H1 (cell line): Measurements from ENCODE around the gene MGME1. TPM values are rescaled to one million over a fixed set of nuclear protein-coding genes. Genes with fewer than 3 reads are reported as not detected.

Experiments used
- CTCF ChIA-PET: fragments of 300-600 bp; sonication (Branson Sonifier 250); formaldehyde crosslinking; loops from one replicate; lab custom pipeline; 2021; ENCODE audit not compliant: partially characterized antibody; lab: Charles Lee
- POLR2A ChIA-PET: fragments of 300-600 bp; sonication (Branson Sonifier 250); formaldehyde crosslinking; loops from one replicate; lab custom pipeline; 2021; ENCODE audit warnings: inconsistent platforms; ENCODE audit not compliant: partially characterized antibody; lab: Charles Lee
- DNase-seq, 2 experiments: peaks; one replicate each; pipeline versions ENCODE4 v3.0.0 to v3.0.0-alpha.2; 2010 to 2022; ENCODE audit warnings: low spot score in 2 of 2, low read depth in 1 of 2, mixed read lengths in 1 of 2
- FAIRE-seq: peaks from 2 replicates; lab custom pipeline; 2011; peaks lifted over from hg19 to GRCh38; lab: Jason Lieb, UNC
- H2AFZ ChIP-seq: 2 replicates; pipeline ENCODE4 v1.8.1; 2012; ENCODE audit warnings: low read length, inconsistent platforms
- H2AK5ac ChIP-seq: 2 replicates; pipeline ENCODE4 v1.6.1; 2013; ENCODE audit warnings: low read depth, low read length
- H2BK120ac ChIP-seq: replicated peaks from 2 replicates; pipeline ENCODE3; 2013; ENCODE audit warnings: low read depth, low read length, inconsistent platforms
- H2BK12ac ChIP-seq: 2 replicates; pipeline ENCODE4 v1.6.1; 2013; ENCODE audit warnings: low read depth, low read length
- H2BK15ac ChIP-seq: 2 replicates; pipeline ENCODE4 v1.6.1; 2013; ENCODE audit warnings: low read length
- H2BK20ac ChIP-seq: 2 replicates; pipeline ENCODE4 v1.6.1; 2013; ENCODE audit warnings: low read length
- H2BK5ac ChIP-seq: 2 replicates; pipeline ENCODE4 v1.6.1; 2013; ENCODE audit warnings: low read depth, low read length
- H3K14ac ChIP-seq: 2 replicates; pipeline ENCODE4 v1.6.1; 2013; ENCODE audit warnings: inconsistent platforms; ENCODE audit not compliant: insufficient read length
- H3K18ac ChIP-seq: 2 replicates; pipeline ENCODE4 v1.6.1; 2013; ENCODE audit warnings: low read length; ENCODE audit errors: extremely low read depth
- H3K23ac ChIP-seq: 2 replicates; pipeline ENCODE4 v1.6.1; 2013; ENCODE audit warnings: inconsistent platforms; ENCODE audit not compliant: insufficient read length
- H3K23me2 ChIP-seq: 2 replicates; pipeline ENCODE4 v1.6.1; 2013; ENCODE audit warnings: low read depth, low read length
- H3K27ac ChIP-seq: 2 replicates; pipeline ENCODE4 v1.6.1; 2011; ENCODE audit warnings: low read depth, low read length, inconsistent platforms
- H3K27me3 ChIP-seq, 4 experiments: replicated peaks in 1 of 4; 1 replicate in 1 of 4; 2 replicates in 3 of 4; pipeline versions ENCODE4 v1.6.1 to v1.8.1; 2011 to 2013; ENCODE audit warnings: low read length in 3 of 4, mild to moderate bottlenecking in 3 of 4, inconsistent platforms in 2 of 4, mixed read lengths in 2 of 4, moderate library complexity in 1 of 4; ENCODE audit not compliant: control insufficient read depth in 3 of 4, insufficient read depth in 3 of 4; ENCODE audit errors: extremely low read depth in 1 of 4
- H3K36me3 ChIP-seq, 4 experiments: 2 replicates each; pipeline versions ENCODE4 v1.6.1 to v1.8.1; 2011 to 2013; ENCODE audit warnings: mild to moderate bottlenecking in 4 of 4, low read length in 3 of 4, moderate library complexity in 2 of 4, control low read depth in 1 of 4, inconsistent platforms in 1 of 4; ENCODE audit not compliant: insufficient read depth in 4 of 4, control insufficient read depth in 2 of 4
- H3K4ac ChIP-seq: replicated peaks from 2 replicates; pipeline ENCODE3; 2013; ENCODE audit warnings: low read length, low read depth, mixed read lengths, inconsistent platforms; ENCODE audit not compliant: insufficient read length
- H3K4me1 ChIP-seq, 4 experiments: replicated peaks in 1 of 4; 1 replicate in 1 of 4; 2 replicates in 3 of 4; pipeline versions ENCODE4 v1.6.1 to v1.8.1; 2011 to 2013; ENCODE audit warnings: low read length in 3 of 4, inconsistent platforms in 2 of 4, mixed read lengths in 1 of 4; ENCODE audit not compliant: insufficient read depth in 4 of 4, control insufficient read depth in 3 of 4
- H3K4me2 ChIP-seq, 2 experiments: 2 replicates each; pipeline versions ENCODE4 v1.6.1 to v1.8.1; 2011 to 2013; ENCODE audit warnings: low read depth in 2 of 2, low read length in 2 of 2, control low read depth in 1 of 2, inconsistent platforms in 1 of 2, mild to moderate bottlenecking in 1 of 2; ENCODE audit not compliant: insufficient read depth in 1 of 2
- H3K4me3 ChIP-seq, 4 experiments: fragments of 200-600, 300-600 bp in 1 of 4; sonication (generic), shearing (Covaris generic), sonication (Bioruptor Twin) in 1 of 4; 2 replicates each; pipeline versions ENCODE4 v1.5.1 to v1.8.1; 2011 to 2016; ENCODE audit warnings: low read length in 4 of 4, low read depth in 3 of 4, control low read depth in 2 of 4, inconsistent platforms in 2 of 4, mild to moderate bottlenecking in 2 of 4, mixed read lengths in 1 of 4, moderate library complexity in 1 of 4; ENCODE audit not compliant: insufficient read depth in 2 of 4; ENCODE audit errors: extremely low read depth in 1 of 4
- H3K56ac ChIP-seq: replicated peaks from 2 replicates; pipeline ENCODE3; 2013; ENCODE audit warnings: low read depth, mild to moderate bottlenecking, mixed read lengths, low read length, inconsistent platforms; ENCODE audit not compliant: insufficient read length
- H3K79me1 ChIP-seq: 2 replicates; pipeline ENCODE4 v1.6.1; 2013; ENCODE audit warnings: low read depth, low read length, control low read depth
- H3K79me2 ChIP-seq, 2 experiments: 2 replicates each; pipeline versions ENCODE4 v1.6.1 to v1.8.1; 2012 to 2013; ENCODE audit warnings: low read length in 2 of 2, mild to moderate bottlenecking in 2 of 2, inconsistent platforms in 1 of 2; ENCODE audit not compliant: insufficient read depth in 2 of 2, control insufficient read depth in 1 of 2
- H3K9ac ChIP-seq, 4 experiments: replicated peaks in 1 of 4; 1 replicate in 1 of 4; 2 replicates in 3 of 4; pipeline versions ENCODE4 v1.6.1 to v1.8.1; 2011 to 2013; ENCODE audit warnings: low read depth in 3 of 4, low read length in 3 of 4, control low read depth in 2 of 4, mild to moderate bottlenecking in 2 of 4, moderate library complexity in 2 of 4, inconsistent platforms in 1 of 4; ENCODE audit errors: extremely low read depth in 1 of 4
- H3K9me3 ChIP-seq, 2 experiments: 2 replicates each; pipeline versions ENCODE4 v1.6.1 to v1.8.1; 2012 to 2013; ENCODE audit warnings: mild to moderate bottlenecking in 2 of 2, moderate library complexity in 2 of 2, control low read depth in 1 of 2, inconsistent platforms in 1 of 2, low read depth in 1 of 2, low read length in 1 of 2, mixed read lengths in 1 of 2; ENCODE audit not compliant: insufficient read depth in 2 of 2
- H4K20me1 ChIP-seq, 2 experiments: replicated peaks in 1 of 2; 2 replicates each; pipeline versions ENCODE3 to v1.8.1; 2011 to 2013; ENCODE audit warnings: inconsistent platforms in 2 of 2, low read length in 2 of 2, mild to moderate bottlenecking in 1 of 2; ENCODE audit not compliant: insufficient read depth in 2 of 2, control insufficient read depth in 1 of 2
- H4K5ac ChIP-seq: 2 replicates; pipeline ENCODE4 v1.6.1; 2013; ENCODE audit warnings: low read length, low read depth, mixed read lengths, inconsistent platforms; ENCODE audit not compliant: insufficient read length
- H4K8ac ChIP-seq: 2 replicates; pipeline ENCODE4 v1.8.0; 2013; ENCODE audit warnings: mild to moderate bottlenecking, moderate library complexity, low read length, inconsistent platforms; ENCODE audit not compliant: insufficient read depth; ENCODE audit errors: extremely low read depth
- H4K91ac ChIP-seq: replicated peaks from 2 replicates; pipeline ENCODE3; 2013; ENCODE audit warnings: low read length, mixed read lengths, inconsistent platforms; ENCODE audit not compliant: insufficient read length
- CHD1 ChIP-seq: IDR thresholded peaks from 2 replicates; pipeline ENCODE4 v1.6.1; 2012; ENCODE audit warnings: low read depth, low read length, improper control_type of control experiment
- HDAC2 ChIP-seq, 2 experiments: fragments of 300-600 bp in 1 of 2; sonication (generic) in 1 of 2; IDR thresholded peaks; 2 replicates each; pipeline ENCODE4 v1.6.1; 2011 to 2012; ENCODE audit warnings: low read depth in 2 of 2, low read length in 2 of 2, mild to moderate bottlenecking in 2 of 2, moderate library complexity in 2 of 2, borderline replicate concordance in 1 of 2, inconsistent platforms in 1 of 2
- NRF1 ChIP-seq: IDR thresholded peaks from 2 replicates; pipeline ENCODE4 v1.6.1; 2011; ENCODE audit warnings: mild to moderate bottlenecking, low read depth, low read length, improper control_type of control experiment
- POLR2A ChIP-seq, 2 experiments: IDR thresholded peaks; 1 replicate in 1 of 2; 2 replicates in 1 of 2; pipeline ENCODE4 v1.6.1; 2011; ENCODE audit warnings: low read depth in 2 of 2, low read length in 2 of 2, mild to moderate bottlenecking in 2 of 2; ENCODE audit errors: control extremely low read depth in 1 of 2
- WGBS, 2 experiments: shearing (Covaris generic) in 1 of 2; methylation state at CpG; one replicate each; pipeline versions ENCODE4 v1.1.6 to v1.1.7; 2013 to 2015; ENCODE audit warnings: low lambda C conversion rate in 2 of 2, mixed read lengths in 2 of 2, inconsistent platforms in 1 of 2, low coverage in 1 of 2, missing lambda C conversion rate in 1 of 2; ENCODE audit not compliant: insufficient replicate concordance in 2 of 2, insufficient coverage in 1 of 2, insufficient read length in 1 of 2; ENCODE audit errors: extremely low coverage in 1 of 2, missing lambda C conversion rate in 1 of 2; 5-methylcytosine and 5-hydroxymethylcytosine counted together
- polyA plus RNA-seq, 7 experiments: library from polyadenylated mRNA; depleted of rRNA in 3 of 7; stranded (reverse) in 5 of 7; unstranded in 2 of 7; fragments of >200 nt in 5 of 7; fragments of 200-250 nt in 2 of 7; gene quantifications; 1 replicate in 5 of 7; 2 replicates in 1 of 7; 4 replicates in 1 of 7; pipeline versions ENCODE4 v1.2.1 to v1.2.3, GENCODE V29; 2011 to 2013; ENCODE audit warnings: missing spikeins in 2 of 7, mixed read lengths in 2 of 7
- total RNA-seq: library from RNA; stranded (reverse); fragmentation: NEBNext Ultra II Directional; extraction: Animal tissue kit (Norgen Biotek cat#: 25700); gene quantifications from 2 replicates; pipeline ENCODE4 v1.2.1, GENCODE V29; 2021

The MGME1 gene
- total and polyA plus RNA-seq, 2 of the 8 experiments (the other 6 are each of a cell fraction or from before 2014, with no cell fraction given): 27.7 to 59.0 TPM

DNA sequence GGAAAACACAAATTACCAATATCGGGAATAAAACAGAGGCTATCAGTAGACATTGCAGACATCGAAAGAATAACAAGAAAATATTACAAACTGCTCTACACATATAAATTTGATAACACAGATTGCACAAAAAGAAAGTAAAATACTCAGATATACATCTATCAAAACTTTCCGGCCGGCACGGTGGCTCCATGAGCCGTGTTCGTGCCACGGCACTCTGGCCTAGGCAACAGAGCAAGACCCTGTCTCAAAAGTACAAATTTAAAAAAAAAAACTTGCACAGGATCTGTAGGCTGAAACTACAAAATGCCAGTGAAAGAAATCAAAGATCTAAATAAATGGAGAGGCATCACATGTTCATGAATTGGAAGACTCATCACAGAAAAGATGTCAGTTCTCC is 49.7 kb upstream of the MGME1 start:
- FAIRE-seq (no peak), DNase-seq (no peak)
- H3K27me3 ChIP-seq: no peaks in the 10 kb centered on the region
- no peak overlapping the region for H2BK120ac ChIP-seq
- no peak overlapping the region for H3K4me2 ChIP-seq
- no peak overlapping the region for H3K27ac ChIP-seq
- H3K14ac ChIP-seq: no peak overlapping the region
- WGBS, 2 experiments: 95% methylated on average over 8 of the region's 8 CpGs; no CpG with 5 or more reads in 1 of the 2 experiments
- H3K4ac ChIP-seq: no peak overlapping the region
- no peak overlapping the region for H3K23ac ChIP-seq
- no peaks in the 10 kb centered on the region for H4K20me1 ChIP-seq
- H2BK15ac ChIP-seq: no peak overlapping the region
- no peak overlapping the region for H4K8ac ChIP-seq
- H3K9me3 ChIP-seq: no peaks in the 10 kb centered on the region
- ChIA-PET CTCF (interaction anchor here (0.6 to 4.1 kb wide), 3 partner anchors 16 to 20 kb away, joined by 3 to 15 read pairs (median 3); no protein-coding TSS in a partner anchor), POLR2A (no interaction called here)
- no peak overlapping the region for H3K4me3 ChIP-seq
- H3K36me3 ChIP-seq: no peaks in the 10 kb centered on the region
- H3K56ac ChIP-seq: no peak overlapping the region
- H3K23me2 ChIP-seq: no peaks in the 10 kb centered on the region
- no peak overlapping the region for H2AK5ac ChIP-seq
- no peak overlapping the region for H4K91ac ChIP-seq
- H3K18ac ChIP-seq: no peak overlapping the region
- H3K4me1 ChIP-seq: no peaks in the 10 kb centered on the region
- H3K9ac ChIP-seq: no peak overlapping the region
- no peak overlapping the region for H2BK12ac ChIP-seq
- H2BK20ac ChIP-seq: no peak overlapping the region
- no peak overlapping the region for H4K5ac ChIP-seq
- H3K79me1 ChIP-seq: no peaks in the 10 kb centered on the region
- no peak overlapping the region for H2AFZ ChIP-seq
- no peak overlapping the region for H2BK5ac ChIP-seq
- no peaks in the 10 kb centered on the region for H3K79me2 ChIP-seq
- no peak for TF ChIP-seq CHD1
- no peak for TF ChIP-seq HDAC2 (IDR thresholded peaks at IDR 0.05; ENCODE audit: borderline replicate concordance in 1 of 2, low read depth in 2 of 2, low read length in 2 of 2)
- TF ChIP-seq POLR2A (IDR thresholded peaks at IDR 0.05; ENCODE audit: control extremely low read depth in 1 of 2, low read depth in 2 of 2, low read length in 2 of 2): no peak
- TF ChIP-seq NRF1: no peak
